HepG2 (cell line): ENCODE measurements around the gene SUPV3L1. TPM values are rescaled to one million over a fixed set of nuclear protein-coding genes. Genes with fewer than 3 reads are reported as not detected.

Experiments used
- ATF4 ChIP-seq, 2 experiments: fragments of 450-650 bp in 1 of 2; sonication (generic) in 1 of 2; formaldehyde crosslinking; IDR thresholded peaks; 2 replicates each; pipeline versions ENCODE4 v1.5.0 to v1.8.0; 2020 to 2022; ENCODE audit warnings: mild to moderate bottlenecking in 1 of 2, missing genetic modification reagents in 1 of 2
- MBD4 ChIP-seq: IDR thresholded peaks from 2 replicates; pipeline ENCODE4 v1.6.1; 2012; ENCODE audit warnings: low read length, inconsistent platforms, borderline replicate concordance
- RARA ChIP-seq: IDR thresholded peaks from 2 replicates; pipeline ENCODE4 v1.6.1; 2016; ENCODE audit warnings: missing genetic modification reagents, missing compliant biosample characterization
- ZBTB4 ChIP-seq: sonication (generic); formaldehyde crosslinking; IDR thresholded peaks from 2 replicates; pipeline ENCODE4 v1.4.0; 2020; ENCODE audit warnings: missing genetic modification reagents, mild to moderate bottlenecking, borderline replicate concordance
- ZNF142 ChIP-seq: sonication (generic); formaldehyde crosslinking; IDR thresholded peaks from 2 replicates; pipeline ENCODE4 v1.4.0; 2020; ENCODE audit warnings: missing genetic modification reagents
- ZNF264 ChIP-seq: sonication (generic); formaldehyde crosslinking; IDR thresholded peaks from 2 replicates; pipeline ENCODE4 v1.4.0; 2020; ENCODE audit warnings: missing genetic modification reagents
- ZNF552 ChIP-seq: sonication (generic); formaldehyde crosslinking; IDR thresholded peaks from 2 replicates; pipeline ENCODE4 v1.9.0; 2022; ENCODE audit warnings: missing genetic modification reagents, mild to moderate bottlenecking, borderline replicate concordance
- polyA plus RNA-seq, 8 experiments: library from polyadenylated mRNA; depleted of rRNA in 3 of 8; stranded (reverse) in 7 of 8; unstranded in 1 of 8; fragments of >200 nt; fragmentation: Illumina TruSeq in 4 of 8; extraction: Trizol in 4 of 8; gene quantifications; 2 replicates each; pipeline versions ENCODE4 v1.2.1 to v1.2.3, GENCODE V29; 2011 to 2016; ENCODE audit warnings: low read depth in 4 of 8, missing spikeins in 1 of 8, mixed read lengths in 1 of 8; ENCODE audit not compliant: insufficient read depth in 1 of 8
- total RNA-seq, 5 experiments: library from RNA; depleted of rRNA; stranded (reverse); fragments of >200 nt; fragmentation: Illumina TruSeq; extraction: Trizol; gene quantifications; 2 replicates each; pipeline ENCODE4 v1.2.3, GENCODE V29; 2016; ENCODE audit warnings: low read depth in 1 of 5
- TF ChIP-seq, protein P1 (sequence below): sonication (generic); formaldehyde crosslinking; IDR thresholded peaks from 2 replicates; pipeline ENCODE4 v1.8.1; 2023; ENCODE audit warnings: mild to moderate bottlenecking, moderate library complexity, missing genetic modification reagents
- TF ChIP-seq, protein P2 (sequence below): sonication (generic); formaldehyde crosslinking; IDR thresholded peaks from 2 replicates; pipeline ENCODE4 v1.4.0; 2020; ENCODE audit warnings: mild to moderate bottlenecking, missing genetic modification reagents, borderline replicate concordance
- TF ChIP-seq, protein P3 (sequence below): sonication (generic); formaldehyde crosslinking; IDR thresholded peaks from 2 replicates; pipeline ENCODE4 v1.4.0; 2020; ENCODE audit warnings: missing genetic modification reagents

The SUPV3L1 gene
- total and polyA plus RNA-seq, 2 of the 13 experiments (the other 11 are each of a cell fraction or from before 2014, with no cell fraction given), result 28.8 to 45.7 TPM

- no peak for TF ChIP-seq ZNF142 (CRISPR knock-in tag)
- no peak for TF ChIP-seq ZNF552 (CRISPR knock-in tag)
- TF ChIP-seq ZNF264 (CRISPR knock-in tag), result no peak
- no peak for TF ChIP-seq ZBTB4
- TF ChIP-seq, protein P1, sequence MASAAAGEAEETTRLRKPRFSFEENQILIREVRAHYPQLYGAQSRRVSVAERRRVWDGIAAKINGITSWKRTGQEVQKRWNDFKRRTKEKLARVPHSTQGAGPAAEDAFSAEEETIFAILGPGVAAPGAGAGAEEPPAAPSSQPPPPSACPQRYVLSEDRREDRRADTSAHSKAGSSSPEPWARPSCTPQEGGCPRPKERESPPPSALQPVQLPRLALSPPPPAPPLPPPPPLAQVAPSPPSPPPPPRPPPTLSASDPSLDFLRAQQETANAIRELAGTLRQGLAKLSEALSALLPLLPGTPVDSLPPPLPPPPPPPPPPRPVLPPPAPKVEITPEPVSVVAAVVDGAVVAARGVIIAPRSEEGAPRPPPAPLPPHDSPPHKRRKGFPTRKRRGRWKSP (CRISPR knock-in tag), result no peak
- TF ChIP-seq, protein P2, sequence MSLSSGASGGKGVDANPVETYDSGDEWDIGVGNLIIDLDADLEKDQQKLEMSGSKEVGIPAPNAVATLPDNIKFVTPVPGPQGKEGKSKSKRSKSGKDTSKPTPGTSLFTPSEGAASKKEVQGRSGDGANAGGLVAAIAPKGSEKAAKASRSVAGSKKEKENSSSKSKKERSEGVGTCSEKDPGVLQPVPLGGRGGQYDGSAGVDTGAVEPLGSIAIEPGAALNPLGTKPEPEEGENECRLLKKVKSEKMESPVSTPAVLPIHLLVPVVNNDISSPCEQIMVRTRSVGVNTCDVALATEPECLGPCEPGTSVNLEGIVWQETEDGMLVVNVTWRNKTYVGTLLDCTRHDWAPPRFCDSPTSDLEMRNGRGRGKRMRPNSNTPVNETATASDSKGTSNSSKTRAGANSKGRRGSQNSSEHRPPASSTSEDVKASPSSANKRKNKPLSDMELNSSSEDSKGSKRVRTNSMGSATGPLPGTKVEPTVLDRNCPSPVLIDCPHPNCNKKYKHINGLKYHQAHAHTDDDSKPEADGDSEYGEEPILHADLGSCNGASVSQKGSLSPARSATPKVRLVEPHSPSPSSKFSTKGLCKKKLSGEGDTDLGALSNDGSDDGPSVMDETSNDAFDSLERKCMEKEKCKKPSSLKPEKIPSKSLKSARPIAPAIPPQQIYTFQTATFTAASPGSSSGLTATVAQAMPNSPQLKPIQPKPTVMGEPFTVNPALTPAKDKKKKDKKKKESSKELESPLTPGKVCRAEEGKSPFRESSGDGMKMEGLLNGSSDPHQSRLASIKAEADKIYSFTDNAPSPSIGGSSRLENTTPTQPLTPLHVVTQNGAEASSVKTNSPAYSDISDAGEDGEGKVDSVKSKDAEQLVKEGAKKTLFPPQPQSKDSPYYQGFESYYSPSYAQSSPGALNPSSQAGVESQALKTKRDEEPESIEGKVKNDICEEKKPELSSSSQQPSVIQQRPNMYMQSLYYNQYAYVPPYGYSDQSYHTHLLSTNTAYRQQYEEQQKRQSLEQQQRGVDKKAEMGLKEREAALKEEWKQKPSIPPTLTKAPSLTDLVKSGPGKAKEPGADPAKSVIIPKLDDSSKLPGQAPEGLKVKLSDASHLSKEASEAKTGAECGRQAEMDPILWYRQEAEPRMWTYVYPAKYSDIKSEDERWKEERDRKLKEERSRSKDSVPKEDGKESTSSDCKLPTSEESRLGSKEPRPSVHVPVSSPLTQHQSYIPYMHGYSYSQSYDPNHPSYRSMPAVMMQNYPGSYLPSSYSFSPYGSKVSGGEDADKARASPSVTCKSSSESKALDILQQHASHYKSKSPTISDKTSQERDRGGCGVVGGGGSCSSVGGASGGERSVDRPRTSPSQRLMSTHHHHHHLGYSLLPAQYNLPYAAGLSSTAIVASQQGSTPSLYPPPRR (CRISPR knock-in tag), result no peak
- no peak for TF ChIP-seq RARA (CRISPR knock-in tag)
- no peak for TF ChIP-seq MBD4
- TF ChIP-seq ATF4 (CRISPR knock-in tag; IDR thresholded peaks at IDR 0.05), result no peak
- TF ChIP-seq, protein P3, sequence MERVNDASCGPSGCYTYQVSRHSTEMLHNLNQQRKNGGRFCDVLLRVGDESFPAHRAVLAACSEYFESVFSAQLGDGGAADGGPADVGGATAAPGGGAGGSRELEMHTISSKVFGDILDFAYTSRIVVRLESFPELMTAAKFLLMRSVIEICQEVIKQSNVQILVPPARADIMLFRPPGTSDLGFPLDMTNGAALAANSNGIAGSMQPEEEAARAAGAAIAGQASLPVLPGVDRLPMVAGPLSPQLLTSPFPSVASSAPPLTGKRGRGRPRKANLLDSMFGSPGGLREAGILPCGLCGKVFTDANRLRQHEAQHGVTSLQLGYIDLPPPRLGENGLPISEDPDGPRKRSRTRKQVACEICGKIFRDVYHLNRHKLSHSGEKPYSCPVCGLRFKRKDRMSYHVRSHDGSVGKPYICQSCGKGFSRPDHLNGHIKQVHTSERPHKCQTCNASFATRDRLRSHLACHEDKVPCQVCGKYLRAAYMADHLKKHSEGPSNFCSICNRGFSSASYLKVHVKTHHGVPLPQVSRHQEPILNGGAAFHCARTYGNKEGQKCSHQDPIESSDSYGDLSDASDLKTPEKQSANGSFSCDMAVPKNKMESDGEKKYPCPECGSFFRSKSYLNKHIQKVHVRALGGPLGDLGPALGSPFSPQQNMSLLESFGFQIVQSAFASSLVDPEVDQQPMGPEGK (CRISPR knock-in tag), result no peak
- TF ChIP-seq, all 625 proteins: peak for 0
These were observed 31.5 kb downstream of the SUPV3L1 start (continued) for GRCh38 chr10:69211524-69211923.
